PFSK-1 (cell line): Measurements from ENCODE around the gene SPEM1.

Experiments used
- FOXP2 ChIP-seq: optimal IDR thresholded peaks from 2 replicates; pipeline ENCODE3; 2011; ENCODE audit warnings: borderline replicate concordance, control low read depth, inconsistent platforms; ENCODE audit not compliant: insufficient read depth; ENCODE audit errors: extremely low read length, extremely low read depth
- POLR2AphosphoS5 ChIP-seq: IDR thresholded peaks from 2 replicates; pipeline ENCODE4 v1.6.1; 2012; ENCODE audit warnings: low read depth, mild to moderate bottlenecking, control low read depth, low read length, moderate library complexity
- REST ChIP-seq, 2 experiments: IDR thresholded peaks; 2 replicates each; pipeline versions ENCODE4 v1.6.1 to v1.8.0; 2011 to 2012; ENCODE audit warnings: low read depth in 2 of 2, low read length in 2 of 2, control low read depth in 1 of 2, inconsistent platforms in 1 of 2, mild to moderate bottlenecking in 1 of 2, moderate library complexity in 1 of 2; ENCODE audit not compliant: insufficient read depth in 1 of 2
- SIN3A ChIP-seq: IDR thresholded peaks from 2 replicates; pipeline ENCODE4 v1.6.1; 2012; ENCODE audit warnings: mild to moderate bottlenecking, low read length, moderate library complexity, borderline replicate concordance; ENCODE audit not compliant: insufficient read depth
- TAF1 ChIP-seq: IDR thresholded peaks from 2 replicates; pipeline ENCODE4 v1.6.1; 2012; ENCODE audit warnings: low read length, control low read depth, borderline replicate concordance; ENCODE audit not compliant: insufficient read depth

SPEM1 gene

GRCh38 chr17:7413346-7413985 lies 6.7 kb upstream of the SPEM1 start:
- TF ChIP-seq POLR2AphosphoS5 = no peak
- no peak for TF ChIP-seq FOXP2
- no peak for TF ChIP-seq SIN3A
- TF ChIP-seq TAF1 = no peak
- no peak for TF ChIP-seq REST (IDR thresholded peaks at IDR 0.05; ENCODE audit: insufficient read depth in 1 of 2, low read depth in 2 of 2, low read length in 2 of 2)

GRCh38 chr17:7414837-7415236 lies 5.3 kb upstream of the SPEM1 start:
- TF ChIP-seq FOXP2 = no peak
- TF ChIP-seq REST (IDR thresholded peaks at IDR 0.05; ENCODE audit: insufficient read depth in 1 of 2, low read depth in 2 of 2, low read length in 2 of 2) = no peak
- no peak for TF ChIP-seq POLR2AphosphoS5
- no peak for TF ChIP-seq SIN3A
- no peak for TF ChIP-seq TAF1

- TF ChIP-seq POLR2AphosphoS5 = no peak
- TF ChIP-seq SIN3A = no peak
Measured at GRCh38 chr17:7415784-7416183, 4.3 kb upstream of the SPEM1 start.

- TF ChIP-seq SIN3A (no peak), POLR2AphosphoS5 (no peak), TAF1 (no peak), FOXP2 (no peak)
Measured at GRCh38 chr17:7416323-7416722, 3.8 kb upstream of the SPEM1 start.

GRCh38 chr17:7417056-7417655 lies 3.0 kb upstream of the SPEM1 start:
- no peak for TF ChIP-seq POLR2AphosphoS5

- no peak for TF ChIP-seq TAF1
- TF ChIP-seq POLR2AphosphoS5 = no peak
- no peak for TF ChIP-seq REST (IDR thresholded peaks at IDR 0.05; ENCODE audit: insufficient read depth in 1 of 2, low read depth in 2 of 2, low read length in 2 of 2)
- no peak for TF ChIP-seq SIN3A
- no peak for TF ChIP-seq FOXP2
Measured at GRCh38 chr17:7418472-7419152, 1.5 kb upstream of the SPEM1 start.
